Heart left ventricle (tissue), 16 donors: ENCODE measurements around the gene ADAMTSL1. TPM values are rescaled to one million over a fixed set of nuclear protein-coding genes. Genes with fewer than 3 reads are reported as not detected.
A peak's percentile ranks its signal among the peaks of the same experiment; 100 is the strongest.

ENCODE experiments used
- ATAC-seq, 4 donors: fragments of 200-7000 bp; cut with Tn5 transposase; one replicate each; pipeline ENCODE4 v1.9.1; 2020 to 2022; ENCODE audit warnings: moderate library complexity in 4 of 4, mild to moderate bottlenecking in 3 of 4, moderate number of reproducible peaks in 1 of 4
- DNase-seq, 5 donors: peaks; one replicate each; pipeline ENCODE4 v3.0.0-alpha.2; 2020
- H3K27ac ChIP-seq, 12 donors: fragments of 200-600 bp; sonication (generic) in 4 of 12; one replicate each; pipeline versions ENCODE4 v1.5.0 to v1.8.0; 2016 to 2022; ENCODE audit warnings: mild to moderate bottlenecking in 2 of 12
- H3K27me3 ChIP-seq, 9 donors: fragments of 200-600 bp; sonication (generic) in 2 of 9; one replicate each; pipeline versions ENCODE4 v1.5.1 to v1.8.0; 2016 to 2022; ENCODE audit warnings: mild to moderate bottlenecking in 3 of 9
- H3K36me3 ChIP-seq, 9 donors: fragments of 200-600 bp; sonication (generic) in 2 of 9; one replicate each; pipeline versions ENCODE4 v1.5.0 to v1.8.0; 2018 to 2022; ENCODE audit warnings: mild to moderate bottlenecking in 2 of 9
- H3K4me1 ChIP-seq, 12 donors: fragments of 200-600 bp; sonication (generic) in 4 of 12; one replicate each; pipeline versions ENCODE4 v1.5.0 to v1.8.0; 2016 to 2022; ENCODE audit warnings: mild to moderate bottlenecking in 3 of 12
- H3K4me3 ChIP-seq, 12 donors: fragments of 200-600 bp; sonication (generic) in 4 of 12; one replicate each; pipeline versions ENCODE4 v1.5.0 to v1.8.0; 2017 to 2022; ENCODE audit warnings: mild to moderate bottlenecking in 9 of 12, moderate library complexity in 4 of 12
- H3K9me3 ChIP-seq, 12 donors: fragments of 200-600 bp; sonication (generic) in 4 of 12; one replicate each; pipeline versions ENCODE4 v1.5.0 to v1.8.0; 2016 to 2022; ENCODE audit warnings: mild to moderate bottlenecking in 1 of 12
- POLR2A ChIP-seq, 2 donors: fragments of 450-650 bp; IDR thresholded peaks; one replicate each; pipeline ENCODE4 v1.6.1; 2017; ENCODE audit warnings: antibody characterized with exemption in 2 of 2, mild to moderate bottlenecking in 2 of 2, moderate library complexity in 2 of 2
- WGBS, 4 donors: extraction: QIAGEN DNeasy Blood & Tissue Kit in 2 of 4; methylation state at CpG; one replicate each; pipeline versions ENCODE4 v1.1.5 to v1.1.7; 2013 to 2018; 5-methylcytosine and 5-hydroxymethylcytosine counted together
- intact Hi-C, 10 donors: fragments of 100-400 bp; cut with DNase I; formaldehyde crosslinking; loops; one replicate each; pipeline versions ENCODE4 v1.11.1 to v1.14.2; 2022
- polyA plus RNA-seq, 2 donors: library from polyadenylated mRNA; stranded (reverse); fragments of 200-250 nt; gene quantifications; one replicate each; pipeline ENCODE4 v1.2.3, GENCODE V29; 2013
- total RNA-seq, 9 donors: library from RNA; depleted of rRNA in 2 of 9; stranded (reverse); fragments of >200 nt in 2 of 9; fragmentation: NEBNext Ultra II Directional in 3 of 9; extraction: Animal tissue kit (Norgen Biotek cat#: 25700) in 3 of 9; gene quantifications; one replicate each; pipeline versions ENCODE4 v1.1.0 to v1.2.4, GENCODE V29; 2016 to 2023
- TF ChIP-seq, protein P1 (sequence below), 12 donors: fragments of 200-600 bp; sonication (generic) in 4 of 12; IDR thresholded peaks; one replicate each; pipeline versions ENCODE4 v1.5.0 to v1.8.0; 2018 to 2022; ENCODE audit warnings: antibody characterized with exemption in 12 of 12, mild to moderate bottlenecking in 5 of 12
- donor health status: ischemic (EF 13 %, LVEDD 7.1; RV severe dilation, severe dysfunction).
- donor health status: healthy with polysubstance abuse.
- donor health status: DM: no; HTN: yes; CAD: no.
- donor health status: DM: no; HTN: no; CAD: no.
- donor health status: ischemic (EF 25% LVEDD 6.9; RV normal size, moderate dysfunction).
- donor health status: ischemic (EF 25% LVEDD 5.7; RV mildly dilated, moderate dysfunction).
- donor health status: healthy.
- donor health status: DM: yes; HTN: yes; CAD: no.
- donor health status: ischemic (EF 35%, LVEDD 5.7; RV mildly dilated, moderate dysfunction).
- donor health status: nonischemic (EF 11% LVEDD 7.7; RV severe dilation, severe dysfunction).
- donor health status: DM: yes; HTN: yes; CAD: no.
- donor health status: PGD.
- donor health status: ischemic (EF 29% LVEDD 5.4; RV normal size, mild dysfunction).
- donor health status: nonischemic (EF 23%, LVEDD 6.1; RV moderate dilation, normal function).

ADAMTSL1 gene
- total and polyA plus RNA-seq, 11 donors, result 0.46 to 4.7 (median 1.1) TPM

DNA sequence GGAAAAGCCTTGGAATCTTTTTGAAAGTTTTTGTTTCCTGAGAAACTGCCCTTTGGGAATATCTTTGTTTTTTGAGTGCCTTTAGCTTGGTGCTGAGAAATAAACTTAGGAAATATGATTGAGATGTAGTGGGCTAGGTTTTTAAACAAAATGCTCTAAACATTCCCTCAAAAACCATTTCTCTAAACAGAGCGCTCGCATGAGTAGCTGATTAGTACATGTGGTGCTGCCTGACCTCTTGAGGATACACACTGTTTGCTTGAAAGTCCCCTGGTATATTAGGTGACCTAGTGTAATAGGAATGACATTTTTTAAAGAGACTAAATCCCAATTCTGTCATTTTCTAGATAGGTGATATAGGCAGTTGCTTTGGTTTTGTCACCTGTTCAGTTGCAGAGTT lies 132.3 kb downstream of the ADAMTSL1 start:
- H3K9me3 ChIP-seq, result peaks cover 0 to 5% (median 0%) of the 10 kb centered on the region in 12 donors
- H3K27me3 ChIP-seq, result no peaks in the 10 kb centered on the region
- no peak overlapping the region for H3K4me3 ChIP-seq
- 64 to 89% (median 69%) methylated on average over 2 of the region's 2 CpGs for WGBS, 4 donors
- intact Hi-C loops, result no loop called here
- TF ChIP-seq, protein P1, sequence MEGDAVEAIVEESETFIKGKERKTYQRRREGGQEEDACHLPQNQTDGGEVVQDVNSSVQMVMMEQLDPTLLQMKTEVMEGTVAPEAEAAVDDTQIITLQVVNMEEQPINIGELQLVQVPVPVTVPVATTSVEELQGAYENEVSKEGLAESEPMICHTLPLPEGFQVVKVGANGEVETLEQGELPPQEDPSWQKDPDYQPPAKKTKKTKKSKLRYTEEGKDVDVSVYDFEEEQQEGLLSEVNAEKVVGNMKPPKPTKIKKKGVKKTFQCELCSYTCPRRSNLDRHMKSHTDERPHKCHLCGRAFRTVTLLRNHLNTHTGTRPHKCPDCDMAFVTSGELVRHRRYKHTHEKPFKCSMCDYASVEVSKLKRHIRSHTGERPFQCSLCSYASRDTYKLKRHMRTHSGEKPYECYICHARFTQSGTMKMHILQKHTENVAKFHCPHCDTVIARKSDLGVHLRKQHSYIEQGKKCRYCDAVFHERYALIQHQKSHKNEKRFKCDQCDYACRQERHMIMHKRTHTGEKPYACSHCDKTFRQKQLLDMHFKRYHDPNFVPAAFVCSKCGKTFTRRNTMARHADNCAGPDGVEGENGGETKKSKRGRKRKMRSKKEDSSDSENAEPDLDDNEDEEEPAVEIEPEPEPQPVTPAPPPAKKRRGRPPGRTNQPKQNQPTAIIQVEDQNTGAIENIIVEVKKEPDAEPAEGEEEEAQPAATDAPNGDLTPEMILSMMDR (IDR thresholded peaks at IDR 0.05), result no peak
- no peak for TF ChIP-seq POLR2A (IDR thresholded peaks at IDR 0.05)
- ATAC-seq (peak in 1 of 4 donors; percentile 51), DNase-seq (no peak)
- H3K27ac ChIP-seq, result peak overlapping the region in 4 of 12 donors; percentile 6 to 52 (median 22)
- H3K36me3 ChIP-seq, result no peaks in the 10 kb centered on the region
- peaks cover 0 to 23% (median 4%) of the 10 kb centered on the region in 12 donors for H3K4me1 ChIP-seq

DNA sequence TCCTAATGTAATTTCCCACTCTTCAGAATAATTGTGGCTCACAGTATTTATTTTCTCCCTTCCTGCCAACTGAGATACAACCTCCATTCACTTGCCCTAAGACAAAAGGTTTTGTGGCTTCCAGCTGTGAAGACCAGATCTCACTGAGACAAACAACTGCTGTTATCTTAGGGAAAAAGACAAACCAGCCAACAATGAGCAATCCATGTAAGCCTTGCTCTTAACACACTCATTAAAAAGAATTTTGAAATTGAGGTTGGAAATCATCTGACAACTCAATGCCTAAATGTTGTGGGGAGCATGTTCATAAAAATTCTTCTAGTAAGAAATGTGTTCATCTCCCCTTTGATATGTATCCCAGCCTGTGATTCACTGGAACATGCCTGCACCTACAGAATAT lies 132.9 kb downstream of the ADAMTSL1 start:
- Histone ChIP-seq H3K4me1 (peaks cover 0 to 23% (median 4%) of the 10 kb centered on the region in 12 donors), H3K27ac (peak overlapping the region in 2 of 12 donors; percentile 24 to 52), H3K27me3 (no peaks in the 10 kb centered on the region), H3K4me3 (no peak overlapping the region), H3K9me3 (peaks cover 0 to 5% (median 0%) of the 10 kb centered on the region in 12 donors), H3K36me3 (no peaks in the 10 kb centered on the region)
- no peak for DNase-seq
- ATAC-seq, result no peak
- intact Hi-C loops, result no loop called here
- TF ChIP-seq, protein P1 (IDR thresholded peaks at IDR 0.05), result no peak
- TF ChIP-seq POLR2A (IDR thresholded peaks at IDR 0.05), result no peak

DNA sequence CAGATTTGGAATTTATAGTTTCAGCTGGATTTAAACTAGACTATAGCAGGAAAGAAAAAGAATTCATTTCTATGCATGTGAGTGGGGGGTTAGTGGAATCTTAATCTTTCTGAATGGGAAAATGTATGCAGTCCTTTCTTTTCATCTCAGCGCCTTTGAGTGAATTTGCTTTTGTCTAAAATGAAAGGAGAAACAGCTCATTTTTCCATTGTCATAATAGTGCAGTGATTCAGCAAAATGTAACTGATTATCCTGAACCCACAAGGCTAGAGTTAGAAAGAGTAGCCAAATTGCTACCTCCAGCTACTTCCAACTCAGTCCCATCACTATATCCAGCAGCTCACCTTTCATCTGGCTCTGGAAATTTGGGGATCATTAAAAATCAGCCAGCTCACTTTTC lies 134.4 kb downstream of the ADAMTSL1 start:
- DNase-seq (no peak), ATAC-seq (no peak)
- TF ChIP-seq POLR2A (IDR thresholded peaks at IDR 0.05), result no peak
- TF ChIP-seq, protein P1 (IDR thresholded peaks at IDR 0.05), result no peak
- H3K27ac ChIP-seq, result no peak overlapping the region
- H3K9me3 ChIP-seq, result peaks cover 0 to 5% (median 0%) of the 10 kb centered on the region in 12 donors
- no peak overlapping the region for H3K4me3 ChIP-seq
- H3K36me3 ChIP-seq, result no peaks in the 10 kb centered on the region
- intact Hi-C loops, result no loop called here
- no peaks in the 10 kb centered on the region for H3K27me3 ChIP-seq
- 92 to 97% (median 97%) methylated on average over 1 of the region's 1 CpG for WGBS, 4 donors
- peaks cover 0 to 24% (median 4%) of the 10 kb centered on the region in 12 donors for H3K4me1 ChIP-seq

DNA sequence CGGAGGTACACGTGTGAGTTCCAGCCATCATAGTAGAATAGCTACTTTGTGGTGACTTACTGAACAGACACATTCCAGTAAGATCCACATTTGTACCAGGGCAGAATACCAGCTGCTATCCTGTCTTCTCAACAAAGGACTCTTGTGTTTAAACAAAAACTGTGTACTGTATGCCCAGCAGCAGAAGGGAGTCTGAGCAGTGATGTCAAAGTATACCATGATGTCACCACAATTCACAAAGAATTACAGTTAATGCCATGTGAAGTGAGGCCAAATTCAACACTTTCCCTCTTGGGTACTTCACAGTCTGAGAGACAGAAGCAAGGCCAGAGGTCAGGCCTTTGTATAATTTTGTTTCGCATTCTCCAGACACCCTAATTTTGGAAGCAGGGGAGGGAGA lies 137.0 kb downstream of the ADAMTSL1 start:
- H3K27ac ChIP-seq, result no peak overlapping the region

More for the DNA sequence above, 137.0 kb downstream of the ADAMTSL1 start:
- H3K36me3 ChIP-seq, result no peaks in the 10 kb centered on the region
- H3K4me1 ChIP-seq, result peaks cover 0 to 18% (median 3%) of the 10 kb centered on the region in 12 donors
- peaks cover 0 to 6% (median 0%) of the 10 kb centered on the region in 12 donors for H3K9me3 ChIP-seq
- 79 to 85% (median 84%) methylated on average over 3 of the region's 3 CpGs for WGBS, 4 donors
- no peak overlapping the region for H3K4me3 ChIP-seq
- H3K27me3 ChIP-seq, result no peaks in the 10 kb centered on the region
- intact Hi-C loops, result no loop called here
- DNase-seq (no peak), ATAC-seq (no peak)
- TF ChIP-seq, protein P1 (IDR thresholded peaks at IDR 0.05), result no peak
- TF ChIP-seq POLR2A (IDR thresholded peaks at IDR 0.05), result no peak
